Mammary epithelial cell (primary cell): ENCODE measurements around the gene KMO.

Experiments used
- EZH2 ChIP-seq: IDR thresholded peaks from 2 replicates; pipeline ENCODE4 v1.6.1; 2012; ENCODE audit warnings: low read length, inconsistent platforms, borderline replicate concordance
- TF ChIP-seq, protein P1 (sequence below), 2 donors: IDR thresholded peaks in 1 of 2; conservative IDR thresholded peaks in 1 of 2; 2 replicates each; pipeline ENCODE4 v1.5.1; 2011 to 2012; ENCODE audit warnings: inconsistent platforms in 2 of 2, low read length in 2 of 2, mild to moderate bottlenecking in 2 of 2, control low read depth in 1 of 2, low read depth in 1 of 2; ENCODE audit not compliant: insufficient read depth in 1 of 2; ENCODE audit errors: extremely low read depth in 1 of 2

- TF ChIP-seq, protein P1, sequence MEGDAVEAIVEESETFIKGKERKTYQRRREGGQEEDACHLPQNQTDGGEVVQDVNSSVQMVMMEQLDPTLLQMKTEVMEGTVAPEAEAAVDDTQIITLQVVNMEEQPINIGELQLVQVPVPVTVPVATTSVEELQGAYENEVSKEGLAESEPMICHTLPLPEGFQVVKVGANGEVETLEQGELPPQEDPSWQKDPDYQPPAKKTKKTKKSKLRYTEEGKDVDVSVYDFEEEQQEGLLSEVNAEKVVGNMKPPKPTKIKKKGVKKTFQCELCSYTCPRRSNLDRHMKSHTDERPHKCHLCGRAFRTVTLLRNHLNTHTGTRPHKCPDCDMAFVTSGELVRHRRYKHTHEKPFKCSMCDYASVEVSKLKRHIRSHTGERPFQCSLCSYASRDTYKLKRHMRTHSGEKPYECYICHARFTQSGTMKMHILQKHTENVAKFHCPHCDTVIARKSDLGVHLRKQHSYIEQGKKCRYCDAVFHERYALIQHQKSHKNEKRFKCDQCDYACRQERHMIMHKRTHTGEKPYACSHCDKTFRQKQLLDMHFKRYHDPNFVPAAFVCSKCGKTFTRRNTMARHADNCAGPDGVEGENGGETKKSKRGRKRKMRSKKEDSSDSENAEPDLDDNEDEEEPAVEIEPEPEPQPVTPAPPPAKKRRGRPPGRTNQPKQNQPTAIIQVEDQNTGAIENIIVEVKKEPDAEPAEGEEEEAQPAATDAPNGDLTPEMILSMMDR (conservative IDR thresholded peaks at IDR 0.05 in 1 of 2, IDR thresholded peaks at IDR 0.05 in 1 of 2; ENCODE audit: extremely low read depth in 1 of 2, insufficient read depth in 1 of 2, low read depth in 1 of 2, low read length in 2 of 2), result no peak
- no peak for TF ChIP-seq EZH2
Measured at GRCh38 chr1:241579434-241579833, 47.3 kb downstream of the KMO start.
